Right cardiac atrium (tissue), 5 donors: ENCODE results near the gene NCKAP5. TPM values are rescaled to one million over a fixed set of nuclear protein-coding genes. Genes with fewer than 3 reads are reported as not detected.
A peak's percentile ranks its signal among the peaks of the same experiment; 100 is the strongest.

Source experiments
- ATAC-seq, 2 donors: fragments of 200-7000 bp; cut with Tn5 transposase; one replicate each; pipeline versions ENCODE4 v1.8.0 to v1.9.1; 2020; ENCODE audit warnings: moderate library complexity in 2 of 2, mild to moderate bottlenecking in 1 of 2
- DNase-seq, 3 donors: peaks; one replicate each; pipeline ENCODE4 v3.0.0-alpha.2; 2020
- H3K27ac ChIP-seq: one replicate; pipeline ENCODE4 v1.5.1; 2013; ENCODE audit warnings: mild to moderate bottlenecking, low read length, control low read depth, moderate library complexity
- H3K27me3 ChIP-seq: one replicate; pipeline ENCODE4 v1.6.1; 2013; ENCODE audit not compliant: control insufficient read depth, insufficient read depth
- H3K4me1 ChIP-seq: one replicate; pipeline ENCODE4 v1.6.1; 2013; ENCODE audit warnings: low read length; ENCODE audit not compliant: control insufficient read depth, insufficient read depth
- H3K4me3 ChIP-seq: one replicate; pipeline ENCODE4 v1.5.1; 2013; ENCODE audit warnings: low read length, control low read depth
- H3K9me3 ChIP-seq: one replicate; pipeline ENCODE4 v1.6.1; 2013; ENCODE audit warnings: low read length; ENCODE audit not compliant: control insufficient read depth
- WGBS: extraction: QIAGEN DNeasy Blood & Tissue Kit; methylation state at CpG from one replicate; pipeline ENCODE4 v1.1.7; 2013; 5-methylcytosine and 5-hydroxymethylcytosine counted together
- intact Hi-C, 4 donors: fragments of 100-400 bp; cut with DNase I; formaldehyde crosslinking; loops; one replicate each; pipeline versions ENCODE4 v1.11.0 to v1.14.0; 2022 to 2023
- polyA plus RNA-seq: library from polyadenylated mRNA; stranded (reverse); fragments of 200-250 nt; gene quantifications from one replicate; pipeline ENCODE4 v1.2.3, GENCODE V29; 2013
- total RNA-seq, 4 donors: library from RNA; stranded (reverse); fragmentation: NEBNext Ultra II Directional; extraction: Animal tissue kit (Norgen Biotek cat#: 25700); gene quantifications; one replicate each; pipeline ENCODE4 v1.2.1, GENCODE V29; 2021
- donor health status: healthy with polysubstance abuse.
- donor health status: DM: no; HTN: yes; CAD: no.
- donor health status: DM: no; HTN: no; CAD: no.
- donor health status: DM: no; HTN: yes; CAD: no; lungs with severe emphysema.
- donor health status: DM: yes; HTN: yes; CAD: no.

The NCKAP5 gene
- total and polyA plus RNA-seq, 5 donors: 3.8 to 11.1 (median 7.3) TPM

DNA sequence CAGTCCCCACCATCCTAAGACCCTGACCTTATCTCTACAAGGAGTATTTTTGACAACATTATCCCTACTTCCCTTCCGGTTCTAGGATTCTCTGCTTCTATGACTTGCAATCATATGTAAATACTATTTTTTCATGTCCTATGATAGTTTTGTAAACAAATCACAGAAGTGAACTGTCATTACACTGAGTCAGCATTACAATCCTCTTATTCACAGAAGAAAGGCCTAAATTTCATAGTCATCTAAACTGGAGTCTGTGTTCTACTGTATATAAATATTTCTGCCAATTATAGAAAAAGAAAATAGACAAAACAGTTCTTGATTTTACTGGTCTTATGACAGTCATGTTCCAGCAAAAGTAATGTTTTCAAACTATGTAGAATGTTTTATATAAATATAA lies 265.1 kb downstream of the NCKAP5 start:
- intact Hi-C loops: no loop called here
- ATAC-seq: no peak
- DNase-seq: no peak
- H3K4me1 ChIP-seq: no peaks in the 10 kb centered on the region
- 66% methylated on average over 1 of the region's 1 CpG for WGBS
- no peak overlapping the region for H3K27ac ChIP-seq
- H3K4me3 ChIP-seq: no peak overlapping the region
- no peaks in the 10 kb centered on the region for H3K9me3 ChIP-seq
- no peaks in the 10 kb centered on the region for H3K27me3 ChIP-seq

DNA sequence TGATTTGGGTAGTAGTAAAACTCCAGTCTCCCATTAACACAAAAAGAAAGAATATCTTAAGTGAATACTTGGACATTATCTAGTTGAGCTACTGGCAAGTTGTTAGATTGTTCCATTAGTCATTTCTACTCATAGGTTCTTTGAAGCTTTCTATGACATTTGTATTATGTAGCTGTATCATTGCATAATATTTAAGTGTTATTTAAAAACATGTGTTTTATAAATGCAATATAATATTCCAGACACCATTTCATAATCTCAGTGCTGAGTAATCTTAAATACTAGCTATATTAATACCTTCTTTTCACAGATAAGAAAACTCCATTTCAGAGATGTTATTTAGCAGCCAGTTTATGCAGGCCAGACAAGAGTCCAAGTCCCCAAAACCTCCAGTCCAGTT lies 271.9 kb downstream of the NCKAP5 start:
- H3K9me3 ChIP-seq: no peaks in the 10 kb centered on the region
- no peak overlapping the region for H3K27ac ChIP-seq
- ATAC-seq (no peak), DNase-seq (no peak)
- H3K4me3 ChIP-seq: no peak overlapping the region
- no peaks in the 10 kb centered on the region for H3K27me3 ChIP-seq
- peaks cover 4% of the 10 kb centered on the region for H3K4me1 ChIP-seq
- intact Hi-C loops: no loop called here

GRCh38 chr2:133293544-133294353 lies 274.5 kb downstream of the NCKAP5 start:
- no peak for ATAC-seq
- Histone ChIP-seq H3K9me3 (no peaks in the 10 kb centered on the region), H3K27ac (no peak overlapping the region), H3K4me1 (peaks cover 4% of the 10 kb centered on the region), H3K4me3 (no peak overlapping the region), H3K27me3 (no peaks in the 10 kb centered on the region)
- DNase-seq: no peak
- intact Hi-C loops: no loop called here
- 53% methylated on average over 7 of the region's 7 CpGs for WGBS

DNA sequence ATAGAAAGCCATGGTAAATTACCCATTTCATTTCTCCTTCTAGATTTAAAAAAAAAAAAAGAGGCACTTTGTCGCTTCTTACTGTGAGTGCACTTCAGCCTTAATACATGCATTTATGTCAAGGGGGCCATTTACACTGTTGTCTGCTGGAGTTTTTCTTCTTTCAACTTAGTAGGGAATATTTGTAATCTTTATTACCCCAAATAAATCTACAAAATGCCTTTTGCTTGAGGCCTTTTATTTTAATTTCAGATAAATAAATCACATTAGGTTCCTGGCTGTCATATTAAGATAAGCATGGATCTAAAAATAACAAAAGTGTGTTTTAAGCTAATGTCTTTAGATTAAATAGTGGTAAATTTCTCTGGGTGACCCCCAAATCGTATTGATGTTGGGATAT lies 276.0 kb downstream of the NCKAP5 start:
- H3K27me3 ChIP-seq: no peaks in the 10 kb centered on the region
- ATAC-seq (no peak), DNase-seq (no peak)
- WGBS: 65% methylated on average over 2 of the region's 2 CpGs
- H3K27ac ChIP-seq: no peak overlapping the region
- H3K9me3 ChIP-seq: no peaks in the 10 kb centered on the region
- H3K4me3 ChIP-seq: no peak overlapping the region
- intact Hi-C loops: no loop called here
- peaks cover 4% of the 10 kb centered on the region for H3K4me1 ChIP-seq

GRCh38 chr2:133287709-133288108 lies 280.6 kb downstream of the NCKAP5 start:
- no peak for ATAC-seq
- 75% methylated on average over 2 of the region's 2 CpGs for WGBS
- Histone ChIP-seq H3K4me1 (no peaks in the 10 kb centered on the region), H3K9me3 (no peaks in the 10 kb centered on the region), H3K4me3 (no peak overlapping the region), H3K27ac (no peak overlapping the region), H3K27me3 (no peaks in the 10 kb centered on the region)
- no peak for DNase-seq
- intact Hi-C loops: no loop called here

DNA sequence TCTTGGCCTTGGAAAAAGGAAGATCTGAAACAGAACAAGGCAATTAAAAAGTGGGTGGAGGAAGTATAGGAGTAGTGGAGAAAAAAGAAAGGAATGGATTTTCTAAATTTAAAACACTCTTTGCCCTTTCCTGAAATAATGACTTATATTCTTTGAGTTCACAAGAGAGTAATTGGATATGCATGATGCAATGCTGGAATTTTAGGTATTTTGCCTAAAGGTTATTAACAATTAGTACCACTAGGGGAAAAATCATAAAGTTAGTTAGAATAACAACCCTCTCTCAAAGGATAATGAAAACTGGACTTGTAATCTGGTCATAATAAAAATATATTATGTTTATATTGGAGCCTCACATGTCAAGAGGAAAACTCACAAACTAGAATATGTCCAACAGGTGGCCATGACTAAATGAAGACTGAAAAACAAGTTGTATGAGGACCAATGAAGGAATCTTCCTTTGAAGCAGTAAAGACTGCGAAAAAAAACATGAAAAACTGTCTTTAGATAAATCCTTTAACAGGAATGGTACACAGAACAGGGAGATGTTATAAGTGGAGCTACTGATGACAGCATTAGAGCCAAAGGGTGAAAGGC lies 281.8 kb downstream of the NCKAP5 start:
- intact Hi-C loops: no loop called here
- Histone ChIP-seq H3K27ac (no peak overlapping the region), H3K4me1 (no peaks in the 10 kb centered on the region), H3K4me3 (no peak overlapping the region), H3K27me3 (no peaks in the 10 kb centered on the region), H3K9me3 (no peaks in the 10 kb centered on the region)
- ATAC-seq (no peak), DNase-seq (no peak)
- 92% methylated on average over 1 of the region's 1 CpG for WGBS

DNA sequence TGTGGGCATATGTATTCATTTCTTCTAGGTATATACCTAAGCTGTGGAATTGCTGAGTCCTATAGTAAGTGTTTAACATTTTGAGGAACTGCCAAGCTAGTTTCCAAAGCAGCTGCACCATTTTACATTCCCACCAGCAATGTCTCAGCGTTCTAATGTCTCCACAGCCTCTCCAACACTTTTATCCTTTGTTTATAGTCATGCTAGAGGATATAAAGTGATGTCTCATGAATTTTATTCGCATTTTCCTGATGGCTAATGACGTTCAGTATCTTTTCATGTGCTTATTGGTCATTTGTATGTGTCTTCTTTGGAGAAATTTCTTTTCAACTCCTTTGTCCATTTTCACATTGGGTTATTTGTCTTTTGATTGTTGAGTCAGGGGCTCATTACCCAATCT lies 295.2 kb downstream of the NCKAP5 start:
- Histone ChIP-seq H3K27me3 (no peaks in the 10 kb centered on the region), H3K4me3 (no peak overlapping the region), H3K27ac (no peak overlapping the region), H3K9me3 (no peaks in the 10 kb centered on the region), H3K4me1 (no peaks in the 10 kb centered on the region)
- intact Hi-C loops: no loop called here
- ATAC-seq (no peak), DNase-seq (no peak)
- WGBS: 58% methylated on average over 3 of the region's 3 CpGs

DNA sequence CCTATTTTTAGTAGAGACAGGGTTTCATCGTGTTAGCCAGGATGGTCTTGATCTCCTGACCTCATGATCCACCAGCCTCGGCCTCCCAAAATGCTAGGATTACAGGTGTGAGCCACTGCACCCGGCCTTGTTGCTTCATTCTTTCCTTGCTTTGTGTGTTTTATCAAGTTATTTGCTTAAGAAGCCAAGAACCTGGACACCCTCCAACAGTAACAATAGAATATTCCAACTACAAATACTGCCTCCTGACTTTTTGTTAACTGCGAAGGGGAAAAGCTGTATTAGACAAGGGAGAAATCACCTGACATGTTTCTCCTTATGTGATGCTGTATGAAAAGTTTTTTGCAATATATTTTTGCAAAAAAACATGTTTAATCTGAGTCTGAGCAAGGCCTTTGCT lies 297.2 kb downstream of the NCKAP5 start:
- no peaks in the 10 kb centered on the region for H3K9me3 ChIP-seq
- H3K27ac ChIP-seq: no peak overlapping the region
- DNase-seq: no peak
- peak in 1 of 2 donors; percentile 51 for ATAC-seq
- no peaks in the 10 kb centered on the region for H3K4me1 ChIP-seq
- intact Hi-C loops: no loop called here
- 54% methylated on average over 4 of the region's 4 CpGs for WGBS
- no peaks in the 10 kb centered on the region for H3K27me3 ChIP-seq
- H3K4me3 ChIP-seq: no peak overlapping the region

DNA sequence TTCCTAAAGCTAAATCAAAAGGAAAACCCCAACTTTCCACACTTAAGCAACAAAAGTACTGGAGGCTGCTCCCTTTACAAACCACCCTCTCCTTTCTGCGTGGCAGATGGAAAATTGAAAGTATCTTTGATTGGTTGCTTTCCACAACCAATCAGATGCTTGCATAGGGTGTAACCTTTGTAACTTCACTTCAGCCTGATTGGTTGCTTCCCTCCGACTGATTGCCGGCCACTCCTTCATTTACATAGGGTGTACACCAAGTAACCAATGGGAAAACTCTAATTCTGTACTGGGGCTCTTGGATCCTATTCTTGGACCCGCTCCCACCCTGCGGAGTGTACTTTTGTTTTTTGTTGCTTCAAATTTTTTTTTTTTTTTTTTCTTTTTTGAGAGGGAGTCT lies 297.7 kb downstream of the NCKAP5 start:
- Histone ChIP-seq H3K27ac (no peak overlapping the region), H3K9me3 (no peaks in the 10 kb centered on the region), H3K4me3 (no peak overlapping the region), H3K27me3 (no peaks in the 10 kb centered on the region), H3K4me1 (no peaks in the 10 kb centered on the region)
- ATAC-seq: no peak
- 93% methylated on average over 5 of the region's 5 CpGs for WGBS
- intact Hi-C loops: no loop called here
- DNase-seq: no peak

DNA sequence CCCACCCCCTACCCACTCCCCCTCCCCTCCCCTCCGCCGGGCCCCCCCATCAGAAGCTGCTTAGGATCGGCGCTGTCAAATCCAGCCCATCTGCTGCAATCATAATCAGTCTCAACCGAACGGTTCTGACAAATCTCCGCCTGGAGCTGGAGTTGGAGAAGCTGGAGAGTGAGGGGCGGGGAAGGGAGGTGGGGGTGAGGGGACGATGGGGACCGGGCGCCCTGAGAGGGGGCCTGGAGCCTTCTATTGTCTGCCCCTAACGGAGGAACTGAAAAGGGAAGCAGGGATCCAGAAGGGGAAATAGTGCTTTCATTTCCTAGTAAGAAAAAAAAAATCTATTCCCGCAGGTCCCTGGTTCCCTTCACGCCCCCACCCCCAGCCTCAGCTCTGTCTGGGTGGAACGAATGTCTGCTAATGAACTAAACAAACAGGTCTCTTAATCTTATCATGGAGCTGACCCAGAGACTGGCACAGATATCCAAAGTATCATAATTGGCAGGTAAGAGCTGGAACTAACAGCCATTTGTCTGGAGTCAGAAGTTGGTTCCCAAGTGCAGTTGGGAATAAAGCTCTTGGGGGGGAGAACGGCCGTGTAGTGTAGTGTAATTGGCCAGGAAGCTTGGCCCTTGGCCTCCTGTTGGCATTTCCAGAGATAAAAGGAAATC lies 301.2 kb downstream of the NCKAP5 start:
- peak overlapping the region; percentile 15 for H3K4me3 ChIP-seq
- intact Hi-C loops: no loop called here
- no peaks in the 10 kb centered on the region for H3K4me1 ChIP-seq
- H3K27me3 ChIP-seq: no peaks in the 10 kb centered on the region
- peak in 1 of 3 donors; percentile 37 for DNase-seq
- 2% methylated on average over 17 of the region's 17 CpGs for WGBS
- peak in 1 of 2 donors; percentile 20 for ATAC-seq
- H3K9me3 ChIP-seq: no peaks in the 10 kb centered on the region
- H3K27ac ChIP-seq: no peak overlapping the region
